GM10266 (cell line): ENCODE data around the gene ATP4A.

ENCODE experiments used
- DNase-seq: peaks from one replicate; pipeline ENCODE4 v3.0.0; 2012; ENCODE audit errors: extremely low spot score
- CTCF ChIP-seq: IDR thresholded peaks from 2 replicates; pipeline ENCODE4 v1.5.1; 2012; ENCODE audit warnings: mild to moderate bottlenecking, low read depth; ENCODE audit not compliant: control insufficient read depth, insufficient read depth; ENCODE audit errors: missing control alignments

ATP4A gene

GRCh38 chr19:35582760-35583159, 19.3 kb upstream of the ATP4A start:
- DNase-seq = no peak
- TF ChIP-seq CTCF = no peak

- TF ChIP-seq CTCF = no peak
- DNase-seq = no peak
Observed at GRCh38 chr19:35578707-35579106, 15.2 kb upstream of the ATP4A start.

GRCh38 chr19:35577918-35578317, 14.5 kb upstream of the ATP4A start:
- no peak for DNase-seq
- TF ChIP-seq CTCF = no peak

- DNase-seq = no peak
- no peak for TF ChIP-seq CTCF
Observed at GRCh38 chr19:35571406-35571965, 8.0 kb upstream of the ATP4A start.

GRCh38 chr19:35569281-35569781, 5.9 kb upstream of the ATP4A start:
- no peak for DNase-seq
- no peak for TF ChIP-seq CTCF

- no peak for DNase-seq
- no peak for TF ChIP-seq CTCF
Observed at GRCh38 chr19:35566738-35567137, 3.3 kb upstream of the ATP4A start.

GRCh38 chr19:35565016-35565856, 1.8 kb upstream of the ATP4A start:
- DNase-seq = no peak
- TF ChIP-seq CTCF = no peak
